ENCODE data around the gene CCDC177.

The CCDC177 gene

GRCh38 chr14:69527635-69528034 lies 47.0 kb downstream of the CCDC177 start:
- H3K9me3 ChIP-seq (ENCODE audit: insufficient read depth, low read length, severe bottlenecking) = no peaks in the 10 kb centered on the region
- H2AFZ ChIP-seq (ENCODE audit: low read depth, low read length) = no peak overlapping the region
- no peaks in the 10 kb centered on the region for H3K36me3 ChIP-seq (ENCODE audit: insufficient read depth, low read length)
- no peaks in the 10 kb centered on the region for H3K79me2 ChIP-seq (ENCODE audit: insufficient read depth, low read length)
- H3K27ac ChIP-seq (ENCODE audit: low read length) = no peak overlapping the region
- TF ChIP-seq EZH2 (IDR thresholded peaks at IDR 0.05; ENCODE audit: borderline replicate concordance, low read depth, low read length, severe bottlenecking) (no peak), CTCF (IDR thresholded peaks at IDR 0.05; ENCODE audit: borderline replicate concordance, extremely low read depth, low read length, poor library complexity, severe bottlenecking) (no peak)
- no peaks in the 10 kb centered on the region for H3K4me1 ChIP-seq (ENCODE audit: insufficient read depth, low read length)
- ATAC-seq (ENCODE audit: insufficient read depth, low read depth) = no peak
- no peak overlapping the region for H3K4me3 ChIP-seq (ENCODE audit: low read depth in 1 of 2, low read length in 2 of 2)
- H3K27me3 ChIP-seq (ENCODE audit: insufficient read depth, low read length, poor library complexity) = peaks cover 6% of the 10 kb centered on the region
- H3K4me2 ChIP-seq (ENCODE audit: insufficient read depth, low read length) = no peak overlapping the region
- no peak overlapping the region for H3K9ac ChIP-seq (ENCODE audit: low read depth, low read length)
- no peak for DNase-seq
- no peaks in the 10 kb centered on the region for H4K20me1 ChIP-seq (ENCODE audit: insufficient read depth, low read length)

GRCh38 chr14:69525896-69526295 lies 48.8 kb downstream of the CCDC177 start:
- Histone ChIP-seq H3K27ac (ENCODE audit: low read length) (no peak overlapping the region), H4K20me1 (ENCODE audit: insufficient read depth, low read length) (no peaks in the 10 kb centered on the region), H3K79me2 (ENCODE audit: insufficient read depth, low read length) (no peaks in the 10 kb centered on the region), H3K4me2 (ENCODE audit: insufficient read depth, low read length) (no peak overlapping the region), H2AFZ (ENCODE audit: low read depth, low read length) (no peak overlapping the region), H3K9ac (ENCODE audit: low read depth, low read length) (no peak overlapping the region), H3K4me3 (ENCODE audit: low read depth in 1 of 2, low read length in 2 of 2) (no peak overlapping the region), H3K27me3 (ENCODE audit: insufficient read depth, low read length, poor library complexity) (peaks cover 13% of the 10 kb centered on the region), H3K4me1 (ENCODE audit: insufficient read depth, low read length) (no peaks in the 10 kb centered on the region), H3K9me3 (ENCODE audit: insufficient read depth, low read length, severe bottlenecking) (no peaks in the 10 kb centered on the region), H3K36me3 (ENCODE audit: insufficient read depth, low read length) (no peaks in the 10 kb centered on the region)
- no peak for TF ChIP-seq EZH2 (IDR thresholded peaks at IDR 0.05; ENCODE audit: borderline replicate concordance, low read depth, low read length, severe bottlenecking)
- no peak for TF ChIP-seq CTCF (IDR thresholded peaks at IDR 0.05; ENCODE audit: borderline replicate concordance, extremely low read depth, low read length, poor library complexity, severe bottlenecking)
- ATAC-seq (ENCODE audit: insufficient read depth, low read depth) (no peak), DNase-seq (no peak)

GRCh38 chr14:69522026-69522425 lies 52.6 kb downstream of the CCDC177 start:
- Histone ChIP-seq H3K79me2 (ENCODE audit: insufficient read depth, low read length) (no peaks in the 10 kb centered on the region), H3K4me3 (ENCODE audit: low read depth in 1 of 2, low read length in 2 of 2) (no peak overlapping the region), H3K9ac (ENCODE audit: low read depth, low read length) (no peak overlapping the region), H3K27ac (ENCODE audit: low read length) (no peak overlapping the region), H2AFZ (ENCODE audit: low read depth, low read length) (no peak overlapping the region), H3K4me2 (ENCODE audit: insufficient read depth, low read length) (no peak overlapping the region), H4K20me1 (ENCODE audit: insufficient read depth, low read length) (no peaks in the 10 kb centered on the region), H3K4me1 (ENCODE audit: insufficient read depth, low read length) (no peaks in the 10 kb centered on the region), H3K9me3 (ENCODE audit: insufficient read depth, low read length, severe bottlenecking) (no peaks in the 10 kb centered on the region), H3K27me3 (ENCODE audit: insufficient read depth, low read length, poor library complexity) (peaks cover 7% of the 10 kb centered on the region), H3K36me3 (ENCODE audit: insufficient read depth, low read length) (no peaks in the 10 kb centered on the region)
- DNase-seq (no peak), ATAC-seq (ENCODE audit: insufficient read depth, low read depth) (no peak)
- TF ChIP-seq EZH2 (IDR thresholded peaks at IDR 0.05; ENCODE audit: borderline replicate concordance, low read depth, low read length, severe bottlenecking) = no peak
- TF ChIP-seq CTCF (IDR thresholded peaks at IDR 0.05; ENCODE audit: borderline replicate concordance, extremely low read depth, low read length, poor library complexity, severe bottlenecking) = no peak
